H1 (cell line): ENCODE measurements around the gene SAFB. TPM values are rescaled to one million over a fixed set of nuclear protein-coding genes. Genes with fewer than 3 reads are reported as not detected.

Source experiments
- CTCF ChIA-PET: fragments of 300-600 bp; sonication (Branson Sonifier 250); formaldehyde crosslinking; loops from one replicate; lab custom pipeline; 2021; ENCODE audit not compliant: partially characterized antibody; lab: Charles Lee
- POLR2A ChIA-PET: fragments of 300-600 bp; sonication (Branson Sonifier 250); formaldehyde crosslinking; loops from one replicate; lab custom pipeline; 2021; ENCODE audit warnings: inconsistent platforms; ENCODE audit not compliant: partially characterized antibody; lab: Charles Lee
- DNase-seq, 2 experiments: peaks; one replicate each; pipeline versions ENCODE4 v3.0.0 to v3.0.0-alpha.2; 2010 to 2022; ENCODE audit warnings: low spot score in 2 of 2, low read depth in 1 of 2, mixed read lengths in 1 of 2
- FAIRE-seq: peaks from 2 replicates; lab custom pipeline; 2011; peaks lifted over from hg19 to GRCh38; lab: Jason Lieb, UNC
- H2AFZ ChIP-seq: 2 replicates; pipeline ENCODE4 v1.8.1; 2012; ENCODE audit warnings: low read length, inconsistent platforms
- H2AK5ac ChIP-seq: 2 replicates; pipeline ENCODE4 v1.6.1; 2013; ENCODE audit warnings: low read depth, low read length
- H2BK120ac ChIP-seq: replicated peaks from 2 replicates; pipeline ENCODE3; 2013; ENCODE audit warnings: low read depth, low read length, inconsistent platforms
- H2BK12ac ChIP-seq: 2 replicates; pipeline ENCODE4 v1.6.1; 2013; ENCODE audit warnings: low read depth, low read length
- H2BK15ac ChIP-seq: 2 replicates; pipeline ENCODE4 v1.6.1; 2013; ENCODE audit warnings: low read length
- H2BK20ac ChIP-seq: 2 replicates; pipeline ENCODE4 v1.6.1; 2013; ENCODE audit warnings: low read length
- H2BK5ac ChIP-seq: 2 replicates; pipeline ENCODE4 v1.6.1; 2013; ENCODE audit warnings: low read depth, low read length
- H3K14ac ChIP-seq: 2 replicates; pipeline ENCODE4 v1.6.1; 2013; ENCODE audit warnings: inconsistent platforms; ENCODE audit not compliant: insufficient read length
- H3K18ac ChIP-seq: 2 replicates; pipeline ENCODE4 v1.6.1; 2013; ENCODE audit warnings: low read length; ENCODE audit errors: extremely low read depth
- H3K23ac ChIP-seq: 2 replicates; pipeline ENCODE4 v1.6.1; 2013; ENCODE audit warnings: inconsistent platforms; ENCODE audit not compliant: insufficient read length
- H3K23me2 ChIP-seq: 2 replicates; pipeline ENCODE4 v1.6.1; 2013; ENCODE audit warnings: low read depth, low read length
- H3K27ac ChIP-seq: 2 replicates; pipeline ENCODE4 v1.6.1; 2011; ENCODE audit warnings: low read depth, low read length, inconsistent platforms
- H3K27me3 ChIP-seq, 4 experiments: replicated peaks in 1 of 4; 1 replicate in 1 of 4; 2 replicates in 3 of 4; pipeline versions ENCODE4 v1.6.1 to v1.8.1; 2011 to 2013; ENCODE audit warnings: low read length in 3 of 4, mild to moderate bottlenecking in 3 of 4, inconsistent platforms in 2 of 4, mixed read lengths in 2 of 4, moderate library complexity in 1 of 4; ENCODE audit not compliant: control insufficient read depth in 3 of 4, insufficient read depth in 3 of 4; ENCODE audit errors: extremely low read depth in 1 of 4
- H3K36me3 ChIP-seq, 4 experiments: 2 replicates each; pipeline versions ENCODE4 v1.6.1 to v1.8.1; 2011 to 2013; ENCODE audit warnings: mild to moderate bottlenecking in 4 of 4, low read length in 3 of 4, moderate library complexity in 2 of 4, control low read depth in 1 of 4, inconsistent platforms in 1 of 4; ENCODE audit not compliant: insufficient read depth in 4 of 4, control insufficient read depth in 2 of 4
- H3K4ac ChIP-seq: replicated peaks from 2 replicates; pipeline ENCODE3; 2013; ENCODE audit warnings: low read length, low read depth, mixed read lengths, inconsistent platforms; ENCODE audit not compliant: insufficient read length
- H3K4me1 ChIP-seq, 4 experiments: replicated peaks in 1 of 4; 1 replicate in 1 of 4; 2 replicates in 3 of 4; pipeline versions ENCODE4 v1.6.1 to v1.8.1; 2011 to 2013; ENCODE audit warnings: low read length in 3 of 4, inconsistent platforms in 2 of 4, mixed read lengths in 1 of 4; ENCODE audit not compliant: insufficient read depth in 4 of 4, control insufficient read depth in 3 of 4
- H3K4me2 ChIP-seq, 2 experiments: 2 replicates each; pipeline versions ENCODE4 v1.6.1 to v1.8.1; 2011 to 2013; ENCODE audit warnings: low read depth in 2 of 2, low read length in 2 of 2, control low read depth in 1 of 2, inconsistent platforms in 1 of 2, mild to moderate bottlenecking in 1 of 2; ENCODE audit not compliant: insufficient read depth in 1 of 2
- H3K4me3 ChIP-seq, 4 experiments: fragments of 200-600, 300-600 bp in 1 of 4; sonication (generic), shearing (Covaris generic), sonication (Bioruptor Twin) in 1 of 4; 2 replicates each; pipeline versions ENCODE4 v1.5.1 to v1.8.1; 2011 to 2016; ENCODE audit warnings: low read length in 4 of 4, low read depth in 3 of 4, control low read depth in 2 of 4, inconsistent platforms in 2 of 4, mild to moderate bottlenecking in 2 of 4, mixed read lengths in 1 of 4, moderate library complexity in 1 of 4; ENCODE audit not compliant: insufficient read depth in 2 of 4; ENCODE audit errors: extremely low read depth in 1 of 4
- H3K56ac ChIP-seq: replicated peaks from 2 replicates; pipeline ENCODE3; 2013; ENCODE audit warnings: low read depth, mild to moderate bottlenecking, mixed read lengths, low read length, inconsistent platforms; ENCODE audit not compliant: insufficient read length
- H3K79me1 ChIP-seq: 2 replicates; pipeline ENCODE4 v1.6.1; 2013; ENCODE audit warnings: low read depth, low read length, control low read depth
- H3K79me2 ChIP-seq, 2 experiments: 2 replicates each; pipeline versions ENCODE4 v1.6.1 to v1.8.1; 2012 to 2013; ENCODE audit warnings: low read length in 2 of 2, mild to moderate bottlenecking in 2 of 2, inconsistent platforms in 1 of 2; ENCODE audit not compliant: insufficient read depth in 2 of 2, control insufficient read depth in 1 of 2
- H3K9ac ChIP-seq, 4 experiments: replicated peaks in 1 of 4; 1 replicate in 1 of 4; 2 replicates in 3 of 4; pipeline versions ENCODE4 v1.6.1 to v1.8.1; 2011 to 2013; ENCODE audit warnings: low read depth in 3 of 4, low read length in 3 of 4, control low read depth in 2 of 4, mild to moderate bottlenecking in 2 of 4, moderate library complexity in 2 of 4, inconsistent platforms in 1 of 4; ENCODE audit errors: extremely low read depth in 1 of 4
- H3K9me3 ChIP-seq, 2 experiments: 2 replicates each; pipeline versions ENCODE4 v1.6.1 to v1.8.1; 2012 to 2013; ENCODE audit warnings: mild to moderate bottlenecking in 2 of 2, moderate library complexity in 2 of 2, control low read depth in 1 of 2, inconsistent platforms in 1 of 2, low read depth in 1 of 2, low read length in 1 of 2, mixed read lengths in 1 of 2; ENCODE audit not compliant: insufficient read depth in 2 of 2
- H4K20me1 ChIP-seq, 2 experiments: replicated peaks in 1 of 2; 2 replicates each; pipeline versions ENCODE3 to v1.8.1; 2011 to 2013; ENCODE audit warnings: inconsistent platforms in 2 of 2, low read length in 2 of 2, mild to moderate bottlenecking in 1 of 2; ENCODE audit not compliant: insufficient read depth in 2 of 2, control insufficient read depth in 1 of 2
- H4K5ac ChIP-seq: 2 replicates; pipeline ENCODE4 v1.6.1; 2013; ENCODE audit warnings: low read length, low read depth, mixed read lengths, inconsistent platforms; ENCODE audit not compliant: insufficient read length
- H4K8ac ChIP-seq: 2 replicates; pipeline ENCODE4 v1.8.0; 2013; ENCODE audit warnings: mild to moderate bottlenecking, moderate library complexity, low read length, inconsistent platforms; ENCODE audit not compliant: insufficient read depth; ENCODE audit errors: extremely low read depth
- H4K91ac ChIP-seq: replicated peaks from 2 replicates; pipeline ENCODE3; 2013; ENCODE audit warnings: low read length, mixed read lengths, inconsistent platforms; ENCODE audit not compliant: insufficient read length
- BACH1 ChIP-seq: IDR thresholded peaks from 2 replicates; pipeline ENCODE4 v1.6.1; 2012; ENCODE audit warnings: low read length, improper control_type of control experiment
- BCL11A ChIP-seq, 2 experiments: IDR thresholded peaks; one replicate each; pipeline ENCODE4 v1.6.1; 2011; ENCODE audit warnings: low read depth in 2 of 2, low read length in 2 of 2, mild to moderate bottlenecking in 2 of 2
- NRF1 ChIP-seq: IDR thresholded peaks from 2 replicates; pipeline ENCODE4 v1.6.1; 2011; ENCODE audit warnings: mild to moderate bottlenecking, low read depth, low read length, improper control_type of control experiment
- POLR2AphosphoS5 ChIP-seq: IDR thresholded peaks from 2 replicates; pipeline ENCODE4 v1.6.1; 2011; ENCODE audit warnings: low read depth, low read length
- SIN3A ChIP-seq, 2 experiments: IDR thresholded peaks in 1 of 2; conservative IDR thresholded peaks in 1 of 2; 2 replicates each; pipeline ENCODE4 v1.6.1; 2011 to 2012; ENCODE audit warnings: low read length in 2 of 2, improper control_type of control experiment in 1 of 2, low read depth in 1 of 2, mild to moderate bottlenecking in 1 of 2
- TAF7 ChIP-seq: optimal IDR thresholded peaks from 2 replicates; pipeline ENCODE3; 2011; ENCODE audit warnings: low read depth, mild to moderate bottlenecking, inconsistent platforms, low read length, moderate library complexity, borderline replicate concordance
- TBP ChIP-seq: IDR thresholded peaks from 2 replicates; pipeline ENCODE4 v1.6.1; 2011; ENCODE audit warnings: low read depth, low read length, improper control_type of control experiment
- WGBS, 2 experiments: shearing (Covaris generic) in 1 of 2; methylation state at CpG; one replicate each; pipeline versions ENCODE4 v1.1.6 to v1.1.7; 2013 to 2015; ENCODE audit warnings: low lambda C conversion rate in 2 of 2, mixed read lengths in 2 of 2, inconsistent platforms in 1 of 2, low coverage in 1 of 2, missing lambda C conversion rate in 1 of 2; ENCODE audit not compliant: insufficient replicate concordance in 2 of 2, insufficient coverage in 1 of 2, insufficient read length in 1 of 2; ENCODE audit errors: extremely low coverage in 1 of 2, missing lambda C conversion rate in 1 of 2; 5-methylcytosine and 5-hydroxymethylcytosine counted together
- long read RNA-seq, 2 experiments: library from RNA in 1 of 2; library from capped mRNA in 1 of 2; stranded (forward); transcript quantifications; one replicate each; pipeline ENCODE4 v2.0.0, GENCODE V29; 2021; ENCODE audit warnings: inconsistent platforms in 1 of 2
- polyA minus RNA-seq, 3 experiments: library from RNA; depleted of rRNA, polyadenylated mRNA; stranded (reverse); fragments of >200 nt; gene quantifications; 1 replicate in 2 of 3; 2 replicates in 1 of 3; pipeline ENCODE4 v1.2.3, GENCODE V29; 2011
- polyA plus RNA-seq, 7 experiments: library from polyadenylated mRNA; depleted of rRNA in 3 of 7; stranded (reverse) in 5 of 7; unstranded in 2 of 7; fragments of >200 nt in 5 of 7; fragments of 200-250 nt in 2 of 7; gene quantifications; 1 replicate in 5 of 7; 2 replicates in 1 of 7; 4 replicates in 1 of 7; pipeline versions ENCODE4 v1.2.1 to v1.2.3, GENCODE V29; 2011 to 2013; ENCODE audit warnings: missing spikeins in 2 of 7, mixed read lengths in 2 of 7
- total RNA-seq: library from RNA; stranded (reverse); fragmentation: NEBNext Ultra II Directional; extraction: Animal tissue kit (Norgen Biotek cat#: 25700); gene quantifications from 2 replicates; pipeline ENCODE4 v1.2.1, GENCODE V29; 2021

SAFB gene
- total RNA-seq, result 109 and 110 TPM in 2 replicates
- polyA plus RNA-seq (2011; rRNA removed), result 27.0 and 69.5 TPM in 2 replicates
- 78.8 TPM for polyA plus RNA-seq (2011; cell fraction: cytosol; rRNA removed)
- polyA plus RNA-seq (2011; cell fraction: nucleus; rRNA removed), result 109 TPM
- polyA plus RNA-seq (2012, experiment 1 of 2), result 76.7 to 104 TPM (median 87.6 TPM) in 4 replicates
- polyA plus RNA-seq (2012, experiment 2 of 2), result 22.5 TPM
- polyA plus RNA-seq (2013, experiment 1 of 2), result 49.9 TPM
- polyA plus RNA-seq (2013, experiment 2 of 2), result 48.6 TPM
- 14.9 and 21.3 TPM in 2 replicates for polyA minus RNA-seq (2011; rRNA and poly(A)+ RNA removed)
- polyA minus RNA-seq (2011; cell fraction: cytosol; rRNA and poly(A)+ RNA removed), result 46.4 TPM
- polyA minus RNA-seq (2011; cell fraction: nucleus; rRNA and poly(A)+ RNA removed), result 44.8 TPM
- long read RNA-seq, experiment 1, partial matches to known transcripts, result 5 of 13 reads
- long read RNA-seq, experiment 1, other reads (novel, unspliced or antisense), result 4 of 13 reads
- long read RNA-seq, experiment 2, partial matches to known transcripts, result 2 of 3 reads
- long read RNA-seq, experiment 2, other reads (novel, unspliced or antisense), result 1 of 3 reads

- Histone ChIP-seq H2BK12ac (0 out of 2 replicates have a peak within 1 kb of the TSS, but pooled peaks have one; percentile 27), H3K14ac (no peak within 1 kb of the TSS), H4K91ac (peak within 1 kb of the TSS; percentile 96), H2BK20ac (no peak within 1 kb of the TSS), H3K27me3 (no peaks in the 10 kb centered on the region), H2BK15ac (no peak within 1 kb of the TSS), H3K27ac (peak within 1 kb of the TSS; percentile 97), H3K4ac (peak within 1 kb of the TSS; percentile 71), H3K79me2 (peaks cover 54 to 91% of the 10 kb centered on the region in 2 experiments), H3K4me2 (peak within 1 kb of the TSS; percentile 85 to 93), H4K8ac (peak within 1 kb of the TSS; percentile 99), H3K4me1 (peaks cover 2 to 14% (median 6%) of the 10 kb centered on the region in 4 experiments; a peak in 4 of 7 replicates), H3K4me3 (peak within 1 kb of the TSS; percentile 88 to 100 (median 98)), H3K36me3 (peaks cover 10 to 55% (median 42%) of the 10 kb centered on the region in 4 experiments), H2AFZ (no peak within 1 kb of the TSS), H3K18ac (peak within 1 kb of the TSS; percentile 66; the same call in 1 of the 2 replicates), H3K23me2 (peaks cover 11% of the 10 kb centered on the region), H3K79me1 (peaks cover 16% of the 10 kb centered on the region), H3K9ac (peak within 1 kb of the TSS; percentile 90 to 96 (median 93)), H2AK5ac (peak within 1 kb of the TSS; percentile 93; the same call in 1 of the 2 replicates), H2BK5ac (peak within 1 kb of the TSS; percentile 90), H3K23ac (no peak within 1 kb of the TSS), H4K5ac (peak within 1 kb of the TSS; percentile 85), H3K9me3 (no peaks in the 10 kb centered on the region), H3K56ac (peak within 1 kb of the TSS; percentile 89), H2BK120ac (no peak within 1 kb of the TSS), H4K20me1 (peaks cover 14 to 26% of the 10 kb centered on the region in 2 experiments)
- POLR2A ChIA-PET, result interaction anchor here (0.6 to 3.8 kb wide), 30 partner anchors 8 to 168 kb away, joined by 3 to 25 read pairs (median 3); partner anchors contain the start of genes CATSPERD, DUS3L, LONP1 and RPL36
- CTCF ChIA-PET, result interaction anchor here (1.0 to 1.5 kb wide), 2 partner anchors 61 to 67 kb away, joined by 3 read pairs; no protein-coding TSS in a partner anchor
- peak; percentile 78 for FAIRE-seq
- WGBS, 2 experiments, result 2% methylated on average over 109 of the region's 116 CpGs; no CpG with 5 or more reads in 1 of the 2 experiments
- DNase-seq, result peak; percentile 98 to 100
- TF ChIP-seq NRF1 (peak; percentile 96), TAF7 (peak; percentile 80), POLR2AphosphoS5 (peak; percentile 85), TBP (peak; percentile 89), BACH1 (peak; percentile 89), SIN3A (conservative IDR thresholded peaks at IDR 0.05 in 1 of 2, IDR thresholded peaks at IDR 0.05 in 1 of 2; ENCODE audit: low read depth in 1 of 2, low read length in 2 of 2) (peak in 1 of 2 experiments; percentile 70; a peak in 2 of 4 replicates), BCL11A (IDR thresholded peaks at IDR 0.05; ENCODE audit: low read depth in 2 of 2, low read length in 2 of 2) (no peak)
Measured at GRCh38 chr19:5622465-5623396, at the start of gene SAFB, which contains the start of gene SAFB2. Gene SAFB (plus strand): TSS chr19:5623083. CDS start chr19:5623206, 123 bp downstream. Gene SAFB2 (minus strand): TSS chr19:5622776. CDS start chr19:5622715, 61 bp downstream.
